ENCODE data around the gene SPINK9.
"Not testable (repeated sequence)": the region's sequence is repeated elsewhere in the genome, so short reads cannot be mapped to it uniquely, and the experiment has no call there.

SPINK9 gene, protein sequence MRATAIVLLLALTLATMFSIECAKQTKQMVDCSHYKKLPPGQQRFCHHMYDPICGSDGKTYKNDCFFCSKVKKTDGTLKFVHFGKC

DNA sequence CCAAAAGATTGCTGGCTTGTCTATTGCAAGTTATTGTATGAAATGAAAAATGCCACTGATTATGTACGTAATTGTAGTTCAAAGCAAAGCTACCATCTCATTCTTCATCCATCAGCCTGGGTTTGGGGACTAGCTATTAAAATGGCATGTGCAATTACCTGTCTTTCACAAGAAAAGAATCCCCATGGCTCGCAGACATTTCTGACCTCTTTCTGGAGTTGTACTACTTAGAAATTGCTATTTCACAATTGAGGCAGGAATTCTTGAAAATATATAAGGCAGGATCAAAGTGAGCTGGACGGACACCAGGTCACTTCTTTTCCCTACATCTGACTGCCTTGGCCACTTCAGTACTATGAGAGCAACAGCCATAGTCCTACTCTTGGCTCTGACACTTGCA is at the start of gene SPINK9:
Gene SPINK9 (plus strand): TSS at position 301 of the 400 bp plus-strand sequence. CDS start 55 bp downstream, at position 356.
- no peak for DNase-seq (ENCODE audit: low spot score)

DNA sequence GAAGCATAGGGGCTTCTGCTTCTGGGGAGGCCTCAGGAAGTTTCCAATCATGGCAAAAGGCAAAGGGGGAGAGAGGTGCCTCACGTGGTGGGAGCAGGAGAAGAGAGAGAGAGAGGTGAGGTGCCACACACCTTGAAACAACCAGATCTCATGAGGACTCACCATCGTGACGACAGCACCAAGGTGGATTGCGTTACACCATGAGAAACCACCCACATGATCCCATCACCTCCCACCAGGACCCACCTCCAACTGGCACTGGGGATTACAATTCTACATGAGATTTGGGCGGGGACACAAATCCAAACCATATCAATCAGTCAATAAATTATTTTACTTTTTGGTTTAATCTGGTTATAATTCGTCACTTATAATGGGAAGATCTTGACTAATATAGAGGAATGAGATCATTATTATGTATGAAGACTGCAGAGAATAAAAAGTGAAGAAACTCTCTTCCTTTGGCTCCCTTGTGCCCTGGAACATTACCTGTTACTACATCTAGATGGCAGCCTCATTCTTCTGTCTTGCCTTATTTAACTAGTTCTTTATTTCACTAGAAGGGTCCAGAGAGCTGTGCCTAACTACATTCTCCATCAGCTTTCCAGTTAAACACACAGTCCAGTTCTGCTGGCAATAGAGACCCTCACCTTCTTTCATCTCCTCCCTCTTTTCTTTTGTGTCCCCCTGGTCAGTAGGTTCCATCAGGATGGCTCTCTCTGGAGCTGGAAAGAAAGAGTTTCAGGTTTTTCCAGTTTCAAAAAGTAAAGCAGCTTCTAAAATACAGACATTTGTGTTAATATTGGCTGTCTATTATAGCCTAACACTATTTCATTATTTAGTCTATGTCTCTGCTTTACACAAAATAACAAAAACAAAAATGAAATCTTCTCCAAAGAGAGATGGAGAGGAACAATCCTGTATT is 44.8 kb upstream of the SPINK9 start:
- DNase-seq (ENCODE audit: low spot score), result no peak

DNA sequence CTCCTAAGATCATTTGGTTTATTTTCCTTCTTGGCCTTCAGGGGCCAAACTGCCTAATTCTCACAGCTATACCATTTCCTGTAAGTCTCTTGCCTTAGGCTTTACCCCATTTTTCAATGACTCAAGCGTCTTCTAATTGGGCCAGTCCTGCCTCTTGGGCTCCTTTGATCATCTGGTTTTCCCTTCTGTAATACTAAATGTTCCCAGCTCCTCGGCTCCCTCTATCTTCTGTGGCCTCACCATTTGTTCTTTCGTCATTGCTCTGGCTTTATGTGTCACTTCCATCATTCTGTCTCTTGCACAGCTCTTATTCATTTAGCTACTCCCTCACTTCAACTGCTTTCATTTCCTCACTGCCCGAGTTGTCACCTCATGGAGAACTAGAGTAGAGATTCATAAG is 37.6 kb upstream of the SPINK9 start:
- no peak for DNase-seq (ENCODE audit: low spot score)

DNA sequence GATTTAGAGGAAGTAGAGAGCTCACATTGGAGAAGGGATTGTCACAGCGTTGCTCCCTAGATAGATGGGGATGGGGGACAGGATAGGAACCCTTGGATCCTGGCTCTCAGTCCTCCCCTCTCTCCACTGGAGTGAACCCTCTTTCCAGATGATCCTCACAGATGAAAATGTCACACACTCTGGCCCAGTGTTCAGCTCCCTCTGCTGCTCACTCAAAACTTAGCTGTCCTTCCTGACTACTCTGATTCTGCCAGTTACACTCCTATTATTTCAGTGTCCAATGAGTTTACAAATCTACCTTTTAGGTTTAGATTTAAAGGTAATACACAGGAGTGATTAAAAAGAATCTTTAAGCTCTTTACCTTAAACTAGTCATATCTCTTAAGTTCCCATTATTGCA is 28.9 kb upstream of the SPINK9 start:
- no peak for DNase-seq (ENCODE audit: low spot score)

DNA sequence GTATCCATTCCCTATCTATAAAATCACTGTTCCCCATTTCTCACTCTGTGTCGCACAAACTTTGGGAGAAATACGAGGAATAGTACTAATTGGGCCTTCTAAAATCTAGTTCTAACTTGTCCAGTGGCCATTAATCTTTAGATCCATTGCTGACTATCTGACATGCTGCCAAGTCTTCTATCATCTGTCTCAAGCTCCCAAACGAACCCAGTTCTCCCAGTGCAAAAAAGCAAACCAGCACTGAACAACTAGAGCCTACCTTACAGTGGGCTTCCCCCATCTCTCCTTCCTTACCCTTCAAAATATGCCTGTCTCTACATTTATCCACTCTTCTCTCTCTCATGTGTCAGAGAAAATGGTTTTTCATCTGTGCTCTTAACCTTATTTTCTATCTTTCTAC is 26.3 kb upstream of the SPINK9 start:
- no peak for DNase-seq (ENCODE audit: low spot score)

DNA sequence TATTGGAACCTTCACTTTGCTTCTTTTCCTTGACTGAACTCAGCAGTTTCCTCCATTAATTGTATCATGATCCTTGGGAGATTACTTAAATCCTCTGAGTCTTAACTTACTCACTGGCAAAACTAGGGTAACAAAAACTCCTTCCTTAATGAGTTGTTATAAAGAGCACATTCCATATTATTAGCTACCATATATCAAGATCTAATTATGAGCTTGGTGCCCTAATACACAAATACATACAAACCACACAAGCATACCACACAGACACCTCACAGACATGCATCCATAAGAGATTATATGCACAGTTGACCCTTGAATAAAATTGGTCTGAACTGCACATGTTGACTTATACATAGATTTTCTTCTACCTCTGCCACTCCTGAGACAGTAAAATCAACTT is 25.6 kb upstream of the SPINK9 start:
- no peak for DNase-seq (ENCODE audit: low spot score)

DNA sequence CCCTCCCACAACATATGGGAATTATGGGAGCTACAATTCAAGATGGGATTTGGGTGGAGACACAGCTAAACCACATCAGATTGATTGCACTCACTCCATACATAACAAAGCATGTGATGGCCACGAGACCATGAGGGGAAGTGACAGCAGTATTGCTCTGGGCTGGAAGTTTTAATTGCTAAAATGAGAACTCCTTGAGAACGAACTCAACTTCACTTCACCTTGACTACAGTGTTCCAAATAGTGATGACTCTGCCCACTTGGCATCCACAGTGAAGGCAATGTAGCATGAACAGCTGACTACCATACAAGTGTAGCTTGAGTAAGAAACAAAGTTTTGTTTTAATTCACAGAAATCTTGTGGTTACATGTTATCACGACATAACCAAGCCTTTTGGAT is 23.9 kb upstream of the SPINK9 start:
- no peak for DNase-seq (ENCODE audit: low spot score)

DNA sequence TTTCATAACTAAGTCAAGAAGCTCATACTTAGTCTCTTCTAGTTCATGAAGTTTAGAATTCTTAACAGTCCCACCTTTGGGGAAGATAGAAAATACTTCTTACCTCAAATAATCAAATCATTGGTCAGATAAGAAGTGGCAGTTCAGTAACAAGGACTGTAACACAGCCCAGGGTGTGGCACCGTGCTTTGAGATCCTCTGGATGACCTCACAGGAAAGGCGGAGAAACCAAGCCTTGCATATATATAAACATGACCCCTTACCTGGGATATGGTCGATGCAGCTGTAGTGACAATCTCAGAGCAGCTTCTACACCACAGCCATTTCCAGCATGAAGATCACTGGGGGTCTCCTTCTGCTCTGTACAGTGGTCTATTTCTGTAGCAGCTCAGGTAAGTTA is 23.2 kb upstream of the SPINK9 start, which contains the start of gene SPINK7:
Gene SPINK7 (plus strand): TSS at position 271 of the 400 bp plus-strand sequence. CDS start 61 bp downstream, at position 332.
- no peak for DNase-seq (ENCODE audit: low spot score)

DNA sequence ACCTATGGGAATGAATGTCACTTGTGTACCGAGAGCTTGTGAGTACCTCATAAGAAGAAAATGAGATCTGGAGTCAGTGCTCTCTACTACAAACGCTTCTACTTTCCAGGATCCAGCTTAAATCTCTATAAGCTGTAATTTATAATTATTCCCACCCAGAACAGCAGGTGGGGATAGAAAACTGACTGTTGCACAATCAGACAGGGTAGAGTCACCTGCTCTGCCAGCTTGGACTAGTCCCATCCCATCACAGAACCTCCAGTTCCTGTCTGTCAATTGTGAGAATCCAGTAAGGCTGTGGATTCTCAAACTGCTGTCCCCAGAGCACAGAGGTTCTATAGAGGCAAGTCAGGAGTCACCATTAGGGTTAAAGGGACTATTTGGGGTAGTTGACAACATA is 21.2 kb upstream of the SPINK9 start:
- DNase-seq (ENCODE audit: low spot score), result no peak

DNA sequence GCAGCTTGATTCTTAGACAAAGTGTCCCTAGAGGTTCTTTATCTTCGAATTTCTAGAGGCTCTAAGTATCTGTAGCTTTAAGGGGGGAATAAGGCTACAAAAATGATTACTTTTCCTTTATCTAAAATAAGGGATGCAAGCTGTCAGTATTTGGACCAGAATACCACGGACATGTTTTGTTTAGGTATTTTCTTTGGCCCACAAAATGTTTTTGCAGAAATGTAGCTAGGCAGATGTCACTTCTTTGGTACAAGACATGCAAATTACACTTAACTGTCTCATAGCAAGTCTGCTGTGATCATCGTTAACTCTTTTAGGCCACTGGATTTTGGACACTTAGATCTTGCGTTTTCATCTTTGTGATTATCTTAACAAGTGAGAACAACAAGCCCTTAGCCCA is 20.6 kb upstream of the SPINK9 start:
- no peak for DNase-seq (ENCODE audit: low spot score)

DNA sequence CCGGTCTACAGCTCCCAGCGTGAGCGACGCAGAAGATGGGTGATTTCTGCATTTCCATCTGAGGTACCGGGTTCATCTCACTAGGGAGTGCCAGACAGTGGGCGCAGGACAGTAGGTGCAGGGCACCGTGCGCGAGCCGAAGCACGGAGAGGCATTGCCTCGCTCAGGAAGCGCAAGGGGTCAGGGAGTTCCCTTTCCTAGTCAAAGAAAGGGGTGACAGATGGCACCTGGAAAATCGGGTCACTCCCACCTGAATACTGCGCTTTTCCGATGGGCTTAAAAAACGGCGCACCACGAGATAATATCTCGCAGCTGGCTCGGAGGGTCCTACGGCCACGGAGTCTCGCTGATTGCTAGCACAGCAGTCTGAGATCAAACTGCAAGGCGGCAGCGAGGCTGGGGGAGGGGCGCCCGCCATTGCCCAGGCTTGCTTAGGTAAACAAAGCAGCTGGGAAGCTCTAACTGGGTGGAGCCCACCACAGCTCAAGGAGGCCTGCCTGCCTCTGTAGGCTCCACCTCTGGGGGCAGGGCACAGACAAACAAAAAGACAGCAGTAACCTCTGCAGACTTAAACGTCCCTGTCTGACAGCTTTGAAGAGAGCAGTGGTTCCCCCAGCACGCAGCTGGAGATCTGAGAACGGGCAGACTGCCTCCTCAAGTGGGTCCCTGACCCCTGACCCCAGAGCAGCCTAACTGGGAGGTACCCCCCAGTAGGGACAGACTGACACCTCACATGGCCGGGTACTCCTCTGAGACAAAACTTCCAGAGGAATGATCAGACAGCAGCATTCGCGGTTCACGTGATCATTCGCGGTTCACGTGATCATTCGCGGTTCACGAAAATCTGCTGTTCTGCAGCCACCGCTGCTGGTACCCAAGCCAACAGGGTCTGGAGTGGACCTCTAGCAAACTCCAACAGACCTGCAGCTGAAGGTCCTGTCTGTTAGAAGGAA is 15.1 kb upstream of the SPINK9 start:
- DNase-seq (ENCODE audit: low spot score), result not testable (repeated sequence)

DNA sequence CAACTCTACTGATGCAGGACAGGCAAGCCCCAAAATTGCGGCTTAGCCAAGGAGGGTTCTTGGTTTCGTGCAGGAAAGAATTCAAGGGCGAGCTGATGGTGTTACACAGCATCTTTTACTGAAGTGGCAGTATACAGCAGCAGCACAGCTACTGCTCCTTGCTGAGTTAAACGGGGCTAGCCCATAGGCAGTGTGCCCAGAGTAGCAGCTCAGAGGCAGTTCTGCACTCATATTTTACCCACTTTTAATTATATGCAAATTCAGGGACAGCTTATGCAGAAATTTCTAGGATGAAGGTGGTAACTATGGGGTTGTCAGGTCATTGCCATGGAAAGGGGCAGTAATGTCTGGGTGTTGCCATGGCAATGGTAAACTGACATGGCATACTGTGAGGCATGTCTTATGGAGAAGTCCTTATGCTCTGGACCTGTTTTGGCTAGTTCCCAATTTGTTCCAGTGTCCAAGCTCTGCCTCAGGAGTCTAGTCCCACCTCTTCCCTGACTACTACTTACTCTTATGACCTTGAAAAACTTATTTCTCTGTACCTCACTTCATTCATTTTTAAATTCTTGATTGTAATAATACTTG is 2.0 kb upstream of the SPINK9 start:
- no peak for DNase-seq (ENCODE audit: low spot score)

DNA sequence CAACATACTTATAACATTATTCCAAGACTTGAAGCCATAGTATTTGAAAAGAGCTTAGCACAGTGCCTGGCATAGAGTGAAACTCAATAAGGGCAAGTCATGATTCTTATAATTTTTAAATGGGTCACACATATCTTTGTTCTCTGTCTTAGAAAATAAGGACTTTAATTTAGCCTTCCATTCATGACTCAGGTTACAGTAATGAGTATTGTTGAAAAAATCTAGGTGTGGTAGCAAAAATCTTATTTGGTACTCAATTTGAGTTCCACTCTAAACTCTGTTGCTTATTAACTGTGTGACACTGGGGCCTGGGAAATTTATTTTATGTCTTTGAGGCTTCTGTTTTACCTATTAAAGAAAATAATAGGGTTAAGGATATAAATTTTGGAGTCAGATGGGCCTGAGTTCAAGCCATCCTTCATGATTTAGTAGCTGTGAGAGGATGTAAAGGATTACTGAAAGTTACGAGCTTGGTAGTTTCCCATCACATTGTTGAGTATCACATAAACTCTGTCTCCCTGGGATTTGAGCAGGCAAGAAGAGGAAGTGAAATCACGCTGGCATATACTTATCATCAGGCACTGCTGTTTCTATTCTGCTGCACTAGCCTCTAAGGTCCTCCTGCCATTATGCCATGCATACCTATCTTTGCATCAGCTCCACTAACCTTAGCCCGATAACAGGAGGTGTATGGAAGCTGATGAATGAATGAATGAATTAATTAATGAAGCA is 1.5 kb downstream of the SPINK9 start:
- DNase-seq (ENCODE audit: low spot score), result no peak

DNA sequence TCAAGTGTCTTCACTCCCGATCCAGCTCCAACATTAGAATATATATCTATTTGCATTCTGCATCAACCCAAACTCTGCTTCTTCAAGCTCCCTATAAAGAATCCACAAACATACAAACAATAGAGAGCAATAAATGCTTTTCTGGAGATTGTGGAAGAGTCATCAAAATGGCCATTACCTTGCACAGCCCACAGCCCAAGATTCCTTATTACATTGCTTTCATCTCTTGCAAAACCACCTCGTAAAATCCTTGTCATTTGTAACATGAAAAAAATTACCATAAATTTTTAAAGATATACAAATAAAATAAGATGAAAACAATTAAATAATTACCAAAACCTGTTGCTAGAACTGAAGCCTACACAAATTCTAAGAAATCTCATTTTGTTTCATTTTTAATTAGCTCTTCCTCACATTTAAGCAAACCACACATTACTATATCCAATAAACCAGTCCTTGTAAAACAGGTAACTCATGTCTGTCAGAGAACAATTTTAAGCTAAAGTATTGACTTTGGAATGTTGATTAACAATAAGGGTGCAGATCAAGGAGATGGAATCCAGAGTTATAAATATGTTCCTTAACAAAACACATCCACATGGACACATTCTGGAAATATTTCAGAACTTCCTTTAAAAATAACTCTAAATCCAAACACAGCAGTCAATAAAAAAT is 7.1 kb downstream of the SPINK9 start:
- no peak for DNase-seq (ENCODE audit: low spot score)

DNA sequence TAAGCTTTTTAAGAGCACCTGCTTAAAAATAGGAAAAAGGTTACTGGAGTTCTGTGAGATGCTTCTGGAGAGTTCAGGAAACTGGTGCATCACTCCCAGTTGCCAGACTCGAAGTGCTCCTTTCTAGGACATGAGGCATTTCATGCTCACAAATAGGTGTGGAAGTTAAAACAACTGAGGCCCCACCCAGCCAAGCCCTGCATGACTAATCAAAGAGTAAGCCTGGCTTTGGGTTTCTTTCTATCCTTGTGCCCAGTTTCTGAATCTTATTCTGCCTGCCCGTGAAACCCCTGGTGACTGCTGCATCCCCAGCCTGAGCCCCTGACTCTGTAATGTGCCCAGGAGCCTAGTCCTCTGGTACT is 7.7 kb downstream of the SPINK9 start:
- no peak for DNase-seq (ENCODE audit: low spot score)

DNA sequence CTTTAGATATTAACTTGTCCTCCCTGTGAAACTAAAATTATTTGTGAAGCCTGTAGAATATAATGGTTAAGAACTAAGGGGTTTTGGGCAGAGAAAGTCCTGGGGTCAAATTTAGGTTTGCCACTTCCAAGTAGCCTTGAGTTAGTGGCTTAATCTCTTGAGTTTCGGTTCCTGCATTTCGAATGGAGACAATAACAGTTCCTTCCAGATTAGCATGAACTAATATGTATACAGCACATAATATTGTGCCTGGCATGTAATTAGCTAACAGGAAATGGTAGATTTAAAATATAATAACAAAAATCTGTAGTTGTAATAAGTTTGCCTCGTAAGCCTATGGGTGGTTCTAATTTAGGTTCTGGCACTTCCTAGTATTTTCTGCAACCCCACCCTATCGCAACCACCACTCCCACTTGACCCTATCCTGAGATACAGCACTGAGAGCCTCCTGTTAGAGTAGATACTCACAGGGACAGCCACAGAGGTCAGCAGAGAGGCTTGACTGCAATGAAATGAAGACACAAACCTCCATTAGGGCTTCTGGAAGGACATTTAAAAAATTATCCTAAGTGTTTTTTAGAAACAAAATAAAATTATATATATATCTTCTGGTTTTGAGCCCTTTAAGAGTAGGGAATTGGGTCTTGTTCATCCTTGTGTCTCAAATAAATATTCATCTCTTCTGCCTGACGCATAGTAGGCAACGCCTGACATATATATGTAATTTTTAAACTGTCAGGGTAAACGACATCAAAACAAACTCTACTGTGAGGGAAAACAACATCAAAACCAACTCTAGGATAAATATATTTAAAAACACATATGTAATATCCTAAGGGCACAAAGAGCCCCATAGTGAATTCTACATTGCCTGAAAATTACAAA is 8.5 kb downstream of the SPINK9 start:
- no peak for DNase-seq (ENCODE audit: low spot score)

DNA sequence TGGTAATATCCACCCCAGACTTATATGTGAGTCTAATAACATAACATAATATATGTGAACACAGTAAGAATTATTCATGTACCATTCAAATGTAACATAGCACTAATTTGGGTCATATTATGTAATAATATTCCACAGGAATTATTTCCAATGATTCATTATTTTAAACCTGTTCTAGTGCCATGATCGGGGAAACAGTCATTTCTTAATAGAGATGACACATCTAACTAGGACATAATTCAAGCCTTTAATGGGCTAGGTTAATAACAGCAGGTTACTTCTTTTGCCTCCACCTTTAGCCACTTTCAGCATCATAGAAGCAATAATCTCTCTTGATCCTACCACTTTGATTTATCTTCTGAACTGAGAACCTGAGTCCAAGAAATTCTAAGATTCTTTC is 12.3 kb downstream of the SPINK9 start:
- no peak for DNase-seq (ENCODE audit: low spot score)

DNA sequence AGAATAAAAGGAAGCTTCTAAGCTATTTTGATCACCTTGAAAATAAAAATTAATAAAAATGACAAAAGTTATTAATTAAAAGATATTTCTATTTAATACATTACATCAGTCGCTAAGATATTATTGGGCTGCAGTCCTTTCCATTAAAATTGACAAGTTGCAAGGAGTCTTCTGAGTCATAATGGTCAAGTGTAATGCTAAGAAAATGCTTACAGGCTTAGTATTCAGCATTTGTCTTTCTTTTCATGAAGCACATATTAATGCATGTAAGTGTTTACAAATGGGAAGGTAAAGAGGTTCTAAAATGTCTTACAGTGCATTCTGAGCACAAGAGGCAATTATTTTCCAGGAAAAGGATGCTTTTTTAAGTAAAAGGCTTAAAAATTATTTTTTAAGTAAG is 17.3 kb downstream of the SPINK9 start:
- DNase-seq (ENCODE audit: low spot score), result no peak

DNA sequence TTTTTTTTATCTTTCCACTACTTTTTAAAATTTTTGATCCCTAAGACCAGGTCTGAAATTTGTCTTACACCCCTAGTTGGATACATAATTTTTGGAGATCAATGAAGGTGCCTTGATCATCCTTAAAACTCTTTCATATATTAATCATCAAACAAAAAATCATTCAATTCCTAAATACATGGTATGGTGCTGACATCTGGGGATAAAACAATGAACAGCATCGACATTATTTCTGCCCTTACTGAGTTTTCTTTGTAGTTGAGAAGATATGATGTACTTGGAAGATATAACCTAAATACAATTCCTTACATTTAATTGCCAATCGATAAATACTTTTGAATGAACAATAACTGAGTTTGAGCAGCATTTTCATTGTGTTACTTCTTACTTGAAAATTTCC is 18.3 kb downstream of the SPINK9 start:
- no peak for DNase-seq (ENCODE audit: low spot score)

DNA sequence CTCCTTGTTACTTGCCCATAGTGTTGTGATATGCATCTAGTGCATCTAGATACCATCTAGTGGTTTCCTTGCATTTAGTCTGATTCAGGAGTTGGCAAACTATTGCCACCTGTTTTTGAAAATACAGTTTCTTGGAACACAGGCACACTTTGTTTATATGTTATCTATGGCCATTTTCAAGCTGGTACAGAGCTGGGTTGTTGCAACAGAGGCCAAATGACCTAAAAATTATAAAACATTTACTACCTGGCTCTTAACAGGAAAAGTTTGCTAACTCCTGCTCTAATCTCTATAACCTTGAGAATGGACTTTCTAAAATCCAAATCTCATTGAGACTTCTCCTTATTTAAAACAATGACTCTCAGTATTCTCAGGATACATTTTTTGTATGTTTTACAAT is 29.0 kb downstream of the SPINK9 start:
- DNase-seq (ENCODE audit: low spot score), result no peak
